Measurements from ENCODE around the gene WTAP. TPM values are rescaled to one million over a fixed set of nuclear protein-coding genes. Genes with fewer than 3 reads are reported as not detected.

WTAP gene
- 89.5 and 159 TPM in 2 replicates for total RNA-seq

- peak within 1 kb of the TSS; percentile 90 for H3K4me3 ChIP-seq (ENCODE audit: low read depth, low read length)
- DNase-seq (ENCODE audit: low read depth) = peak; percentile 95
- no peak for TF ChIP-seq CTCF (IDR thresholded peaks at IDR 0.05; ENCODE audit: insufficient read depth, low read depth, low read length)
Measured at GRCh38 chr6:159726918-159727716, at the start of gene WTAP. TSS of gene WTAP (plus strand) at chr6:159727506. CDS start at chr6:159736266, 8,760 bp downstream.

- TF ChIP-seq CTCF (IDR thresholded peaks at IDR 0.05; ENCODE audit: insufficient read depth, low read depth, low read length) = no peak
- no peak for DNase-seq (ENCODE audit: low read depth)
- no peak overlapping the region for H3K4me3 ChIP-seq (ENCODE audit: low read depth, low read length)
Measured at GRCh38 chr6:159677506-159678165, 49.7 kb upstream of the WTAP start.

- H3K4me3 ChIP-seq (ENCODE audit: low read depth, low read length) = no peak overlapping the region
- no peak for TF ChIP-seq CTCF (IDR thresholded peaks at IDR 0.05; ENCODE audit: insufficient read depth, low read depth, low read length)
- DNase-seq (ENCODE audit: low read depth) = no peak
Measured at GRCh38 chr6:159678574-159678973, 48.7 kb upstream of the WTAP start.

GRCh38 chr6:159679091-159680077 lies 47.9 kb upstream of the WTAP start:
- H3K4me3 ChIP-seq (ENCODE audit: low read depth, low read length) = no peak overlapping the region
- TF ChIP-seq CTCF (IDR thresholded peaks at IDR 0.05; ENCODE audit: insufficient read depth, low read depth, low read length) = no peak
- peak; percentile 75 for DNase-seq (ENCODE audit: low read depth)

GRCh38 chr6:159680104-159680503 lies 47.2 kb upstream of the WTAP start:
- peak; percentile 27 for DNase-seq (ENCODE audit: low read depth)
- no peak overlapping the region for H3K4me3 ChIP-seq (ENCODE audit: low read depth, low read length)
- TF ChIP-seq CTCF (IDR thresholded peaks at IDR 0.05; ENCODE audit: insufficient read depth, low read depth, low read length) = no peak

GRCh38 chr6:159681191-159681880 lies 46.0 kb upstream of the WTAP start:
- no peak for TF ChIP-seq CTCF (IDR thresholded peaks at IDR 0.05; ENCODE audit: insufficient read depth, low read depth, low read length)
- H3K4me3 ChIP-seq (ENCODE audit: low read depth, low read length) = no peak overlapping the region
- no peak for DNase-seq (ENCODE audit: low read depth)
